Measurements from ENCODE around the gene CYBC1.

CYBC1 gene

GRCh38 chr17:82446649-82447048, 3.9 kb downstream of the CYBC1 start:
- Histone ChIP-seq H3K4me1 (ENCODE audit: control insufficient read depth in 1 of 2, insufficient read depth in 2 of 2, low read length in 2 of 2) (peaks cover 8 to 14% of the 10 kb centered on the region in 2 experiments), H2BK12ac (ENCODE audit: low read length) (no peak overlapping the region), H3K27ac (ENCODE audit: low read depth, low read length) (no peak overlapping the region), H3K14ac (ENCODE audit: low read length) (no peak overlapping the region), H3K9ac (ENCODE audit: low read length) (no peak overlapping the region), H3K4me3 (ENCODE audit: low read depth, low read length) (no peak overlapping the region), H3K79me2 (ENCODE audit: control insufficient read depth, insufficient read depth, low read length, poor library complexity) (peaks cover 4% of the 10 kb centered on the region), H2BK120ac (ENCODE audit: insufficient read depth, low read length, poor library complexity) (no peak overlapping the region), H3K4ac (ENCODE audit: low read depth, low read length) (no peak overlapping the region), H3K27me3 (ENCODE audit: insufficient read depth, low read length) (no peaks in the 10 kb centered on the region), H2BK5ac (ENCODE audit: low read depth, low read length, poor library complexity) (no peak overlapping the region), H3K4me2 (ENCODE audit: low read length) (no peak overlapping the region), H4K91ac (ENCODE audit: low read depth, low read length) (no peak overlapping the region), H3K9me3 (ENCODE audit: insufficient read depth, low read depth, low read length) (no peaks in the 10 kb centered on the region), H3K79me1 (ENCODE audit: low read length) (peaks cover 5% of the 10 kb centered on the region), H2AFZ (ENCODE audit: insufficient read depth, low read length, poor library complexity) (no peak overlapping the region), H3K36me3 (ENCODE audit: control insufficient read depth in 1 of 2, insufficient read depth in 2 of 2, low read length in 2 of 2) (peaks cover 44 to 49% of the 10 kb centered on the region in 2 experiments), H4K12ac (ENCODE audit: low read depth, low read length) (no peak overlapping the region), H4K8ac (ENCODE audit: low read depth, low read length) (no peak overlapping the region), H2AK5ac (ENCODE audit: low read length) (no peak overlapping the region), H3K23ac (ENCODE audit: low read length) (no peak overlapping the region), H3K18ac (ENCODE audit: low read length) (no peak overlapping the region)
- DNase-seq = no peak
- no CpG with 5 or more reads among the region's 12 CpGs for WGBS (ENCODE audit: extremely low coverage, insufficient coverage, insufficient read length)

- H3K79me1 ChIP-seq (ENCODE audit: low read length) = peaks cover 5% of the 10 kb centered on the region
- no peak overlapping the region for H3K9ac ChIP-seq (ENCODE audit: low read length)
- WGBS (ENCODE audit: extremely low coverage, insufficient coverage, insufficient read length) = no CpG with 5 or more reads among the region's 15 CpGs
Observed at GRCh38 chr17:82446124-82446523, 4.4 kb downstream of the CYBC1 start.

GRCh38 chr17:82445542-82445941, 5.0 kb downstream of the CYBC1 start:
- Histone ChIP-seq H2AK5ac (ENCODE audit: low read length) (no peak overlapping the region), H4K12ac (ENCODE audit: low read depth, low read length) (no peak overlapping the region), H3K27ac (ENCODE audit: low read depth, low read length) (no peak overlapping the region), H3K4ac (ENCODE audit: low read depth, low read length) (no peak overlapping the region), H4K91ac (ENCODE audit: low read depth, low read length) (no peak overlapping the region), H3K9me3 (ENCODE audit: insufficient read depth, low read depth, low read length) (no peaks in the 10 kb centered on the region), H3K9ac (ENCODE audit: low read length) (no peak overlapping the region), H2BK5ac (ENCODE audit: low read depth, low read length, poor library complexity) (no peak overlapping the region), H4K8ac (ENCODE audit: low read depth, low read length) (no peak overlapping the region), H3K4me2 (ENCODE audit: low read length) (no peak overlapping the region), H2BK12ac (ENCODE audit: low read length) (no peak overlapping the region), H3K36me3 (ENCODE audit: control insufficient read depth in 1 of 2, insufficient read depth in 2 of 2, low read length in 2 of 2) (peaks cover 44 to 50% of the 10 kb centered on the region in 2 experiments), H2BK120ac (ENCODE audit: insufficient read depth, low read length, poor library complexity) (no peak overlapping the region), H2AFZ (ENCODE audit: insufficient read depth, low read length, poor library complexity) (no peak overlapping the region), H3K18ac (ENCODE audit: low read length) (no peak overlapping the region), H3K79me1 (ENCODE audit: low read length) (peaks cover 5% of the 10 kb centered on the region), H3K14ac (ENCODE audit: low read length) (no peak overlapping the region), H3K4me1 (ENCODE audit: control insufficient read depth in 1 of 2, insufficient read depth in 2 of 2, low read length in 2 of 2) (peaks cover 8 to 12% of the 10 kb centered on the region in 2 experiments), H3K79me2 (ENCODE audit: control insufficient read depth, insufficient read depth, low read length, poor library complexity) (peaks cover 4% of the 10 kb centered on the region), H3K27me3 (ENCODE audit: insufficient read depth, low read length) (no peaks in the 10 kb centered on the region), H3K4me3 (ENCODE audit: low read depth, low read length) (no peak overlapping the region), H3K23ac (ENCODE audit: low read length) (no peak overlapping the region)
- no peak for DNase-seq
- whole genome bisulfite sequencing (ENCODE audit: extremely low coverage, insufficient coverage, insufficient read length) = no CpG with 5 or more reads among the region's 13 CpGs

More at GRCh38 chr17:82446124-82446523, 4.4 kb downstream of the CYBC1 start:
- Histone ChIP-seq H4K12ac (ENCODE audit: low read depth, low read length) (no peak overlapping the region), H2BK120ac (ENCODE audit: insufficient read depth, low read length, poor library complexity) (no peak overlapping the region), H2BK12ac (ENCODE audit: low read length) (no peak overlapping the region), H2AFZ (ENCODE audit: insufficient read depth, low read length, poor library complexity) (no peak overlapping the region), H3K4me3 (ENCODE audit: low read depth, low read length) (no peak overlapping the region), H3K79me2 (ENCODE audit: control insufficient read depth, insufficient read depth, low read length, poor library complexity) (peaks cover 4% of the 10 kb centered on the region), H3K18ac (ENCODE audit: low read length) (no peak overlapping the region), H4K91ac (ENCODE audit: low read depth, low read length) (no peak overlapping the region), H3K27ac (ENCODE audit: low read depth, low read length) (no peak overlapping the region), H3K9me3 (ENCODE audit: insufficient read depth, low read depth, low read length) (no peaks in the 10 kb centered on the region), H3K27me3 (ENCODE audit: insufficient read depth, low read length) (no peaks in the 10 kb centered on the region), H3K14ac (ENCODE audit: low read length) (no peak overlapping the region), H3K4me1 (ENCODE audit: control insufficient read depth in 1 of 2, insufficient read depth in 2 of 2, low read length in 2 of 2) (peaks cover 8 to 12% of the 10 kb centered on the region in 2 experiments), H3K4me2 (ENCODE audit: low read length) (no peak overlapping the region), H3K23ac (ENCODE audit: low read length) (no peak overlapping the region), H2AK5ac (ENCODE audit: low read length) (no peak overlapping the region), H2BK5ac (ENCODE audit: low read depth, low read length, poor library complexity) (no peak overlapping the region), H4K8ac (ENCODE audit: low read depth, low read length) (no peak overlapping the region), H3K36me3 (ENCODE audit: control insufficient read depth in 1 of 2, insufficient read depth in 2 of 2, low read length in 2 of 2) (peaks cover 44 to 50% of the 10 kb centered on the region in 2 experiments), H3K4ac (ENCODE audit: low read depth, low read length) (no peak overlapping the region)
- DNase-seq = no peak

GRCh38 chr17:82444941-82445521, 5.5 kb downstream of the CYBC1 start:
- no peak overlapping the region for H2AFZ ChIP-seq (ENCODE audit: insufficient read depth, low read length, poor library complexity)
- peaks cover 44 to 50% of the 10 kb centered on the region in 2 experiments for H3K36me3 ChIP-seq (ENCODE audit: control insufficient read depth in 1 of 2, insufficient read depth in 2 of 2, low read length in 2 of 2)
- H3K9ac ChIP-seq (ENCODE audit: low read length) = no peak overlapping the region
- no CpG with 5 or more reads among the region's 19 CpGs for WGBS (ENCODE audit: extremely low coverage, insufficient coverage, insufficient read length)
- H3K27me3 ChIP-seq (ENCODE audit: insufficient read depth, low read length) = no peaks in the 10 kb centered on the region
- no peak overlapping the region for H4K8ac ChIP-seq (ENCODE audit: low read depth, low read length)
- H2AK5ac ChIP-seq (ENCODE audit: low read length) = no peak overlapping the region
- no peak overlapping the region for H3K27ac ChIP-seq (ENCODE audit: low read depth, low read length)
- H3K4ac ChIP-seq (ENCODE audit: low read depth, low read length) = no peak overlapping the region
- H3K79me2 ChIP-seq (ENCODE audit: control insufficient read depth, insufficient read depth, low read length, poor library complexity) = no peaks in the 10 kb centered on the region
- no peak for DNase-seq
- H2BK12ac ChIP-seq (ENCODE audit: low read length) = no peak overlapping the region
- peaks cover 8 to 11% of the 10 kb centered on the region in 2 experiments for H3K4me1 ChIP-seq (ENCODE audit: control insufficient read depth in 1 of 2, insufficient read depth in 2 of 2, low read length in 2 of 2)
- no peak overlapping the region for H4K12ac ChIP-seq (ENCODE audit: low read depth, low read length)
- H4K91ac ChIP-seq (ENCODE audit: low read depth, low read length) = no peak overlapping the region
- no peak overlapping the region for H3K23ac ChIP-seq (ENCODE audit: low read length)
- no peak overlapping the region for H2BK5ac ChIP-seq (ENCODE audit: low read depth, low read length, poor library complexity)
- no peaks in the 10 kb centered on the region for H3K79me1 ChIP-seq (ENCODE audit: low read length)
- H3K9me3 ChIP-seq (ENCODE audit: insufficient read depth, low read depth, low read length) = no peaks in the 10 kb centered on the region
- H3K4me3 ChIP-seq (ENCODE audit: low read depth, low read length) = no peak overlapping the region
- H3K14ac ChIP-seq (ENCODE audit: low read length) = no peak overlapping the region
- H3K18ac ChIP-seq (ENCODE audit: low read length) = no peak overlapping the region
- no peak overlapping the region for H2BK120ac ChIP-seq (ENCODE audit: insufficient read depth, low read length, poor library complexity)
- no peak overlapping the region for H3K4me2 ChIP-seq (ENCODE audit: low read length)
